Measurements from ENCODE around the gene TRPC4.

Gene TRPC4

GRCh38 chr13:37596805-37597204 is 272.8 kb downstream of the TRPC4 start:
- DNase-seq, result no peak

- DNase-seq, result peak; percentile 57
These were observed 274.4 kb downstream of the TRPC4 start for GRCh38 chr13:37595162-37595561.

- no peak for DNase-seq
These were observed 275.0 kb downstream of the TRPC4 start for GRCh38 chr13:37594550-37594949.

GRCh38 chr13:37589381-37589780 is 280.2 kb downstream of the TRPC4 start:
- peak; percentile 51 for DNase-seq

GRCh38 chr13:37587236-37587635 is 282.3 kb downstream of the TRPC4 start:
- DNase-seq, result no peak

Data from fibroblast of skin of right biceps (primary cell).